Measurements from ENCODE around the gene ACOT11.

The ACOT11 gene

DNA sequence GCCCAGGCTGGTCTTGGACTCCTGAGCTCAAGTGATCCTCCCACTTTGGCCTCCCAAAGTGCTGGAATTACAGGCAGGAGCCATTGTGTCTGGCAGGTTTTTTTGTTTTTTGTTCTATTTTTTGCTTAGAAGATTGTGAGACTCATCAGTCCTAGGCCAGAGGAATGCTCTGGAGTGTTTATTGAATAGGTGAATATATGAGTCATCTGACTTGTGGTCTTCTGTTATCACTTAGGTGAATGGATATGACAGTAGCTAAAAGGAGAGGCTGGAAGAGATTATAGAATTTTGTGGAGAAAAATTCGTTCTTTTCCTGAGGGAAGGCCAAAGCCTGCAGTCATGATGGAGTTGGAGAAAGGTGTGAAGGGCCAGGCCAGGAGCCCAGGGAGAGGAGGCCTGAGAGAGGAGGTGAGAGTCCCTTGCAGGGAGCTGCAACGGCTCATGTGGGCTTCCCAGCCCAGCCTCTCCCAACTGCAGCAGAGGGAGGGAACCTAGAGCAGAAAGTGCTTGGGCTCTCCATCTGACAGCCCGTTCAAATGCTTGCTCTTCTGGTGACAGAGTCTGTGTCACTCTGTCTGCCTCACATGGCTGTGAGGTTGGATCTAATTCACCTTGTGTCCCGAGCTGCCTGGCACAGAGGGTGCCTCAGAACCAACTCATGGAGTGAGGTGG lies 31.6 kb upstream of the ACOT11 start:
- Histone ChIP-seq H3K4me1 (ENCODE audit: control insufficient read depth, insufficient read depth, low read length) (no peaks in the 10 kb centered on the region), H3K36me3 (ENCODE audit: control insufficient read depth in 2 of 2, insufficient read depth in 1 of 2, low read length in 2 of 2) (no peaks in the 10 kb centered on the region), H3K9me3 (ENCODE audit: control insufficient read depth, insufficient read depth, low read depth, low read length) (no peaks in the 10 kb centered on the region), H3K27ac (ENCODE audit: extremely low read depth, low read depth, low read length) (no peak overlapping the region), H3K4me3 (ENCODE audit: low read depth, low read length) (no peak overlapping the region)
- POLR2A ChIA-PET: no interaction called here
- CTCF ChIA-PET: interaction anchor here (0.7 to 1.3 kb wide), 2 partner anchors 17 to 435 kb away, joined by 3 read pairs; no protein-coding TSS in a partner anchor
- TF ChIP-seq ZNF341 (tag by site-specific recombination; IDR thresholded peaks at IDR 0.05; ENCODE audit: low read depth) (peak; percentile 33; the same call in 1 of the 2 replicates), ZFP37 (tag by site-specific recombination; IDR thresholded peaks at IDR 0.05) (no peak)

DNA sequence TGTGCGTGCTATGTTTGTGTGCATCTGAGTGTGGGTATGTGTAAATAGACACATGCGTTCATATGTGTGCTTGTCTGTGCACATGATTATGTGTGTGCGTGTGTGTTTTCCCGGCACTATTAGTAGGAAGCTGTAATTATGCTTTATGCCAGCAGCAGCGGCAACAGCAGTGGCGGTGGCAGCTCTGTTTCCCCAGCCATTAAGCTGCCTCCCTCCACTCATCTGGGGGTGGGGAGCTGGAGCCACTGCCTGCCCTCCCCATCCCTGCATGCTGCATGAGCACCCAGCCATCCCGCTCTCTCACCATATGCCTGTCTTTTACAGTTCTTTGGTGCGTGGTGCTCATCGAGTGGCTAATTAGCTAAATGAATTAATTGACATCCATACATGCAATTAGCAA lies 30.5 kb upstream of the ACOT11 start:
- H3K4me1 ChIP-seq (ENCODE audit: control insufficient read depth, insufficient read depth, low read length): no peaks in the 10 kb centered on the region
- H3K9me3 ChIP-seq (ENCODE audit: control insufficient read depth, insufficient read depth, low read depth, low read length): no peaks in the 10 kb centered on the region
- TF ChIP-seq ZSCAN30 (tag by site-specific recombination; IDR thresholded peaks at IDR 0.05) (no peak), HOXA7 (CRISPR knock-in tag; IDR thresholded peaks at IDR 0.05; ENCODE audit: borderline replicate concordance) (no peak), ZIC2 (tag by site-specific recombination; IDR thresholded peaks at IDR 0.05) (no peak), ZEB2 (tag by site-specific recombination; IDR thresholded peaks at IDR 0.05) (no peak), ZNF311 (tag by site-specific recombination; IDR thresholded peaks at IDR 0.05; ENCODE audit: borderline replicate concordance) (no peak), ZNF239 (tag by site-specific recombination; IDR thresholded peaks at IDR 0.05) (no peak), ZNF670 (tag by site-specific recombination; IDR thresholded peaks at IDR 0.05; ENCODE audit: low read depth) (no peak), ZNF76 (tag by site-specific recombination; IDR thresholded peaks at IDR 0.05; ENCODE audit: borderline replicate concordance, low read depth) (no peak), ZBTB8A (tag by site-specific recombination; IDR thresholded peaks at IDR 0.05) (no peak), ZBTB7A (tag by site-specific recombination; IDR thresholded peaks at IDR 0.05; ENCODE audit: low read depth) (no peak), HOXC10 (CRISPR knock-in tag; IDR thresholded peaks at IDR 0.05) (no peak), GLI2 (tag by site-specific recombination; IDR thresholded peaks at IDR 0.05; ENCODE audit: borderline replicate concordance, low read depth) (no peak), RBAK (tag by site-specific recombination; IDR thresholded peaks at IDR 0.05) (no peak), YY1 (tag by site-specific recombination; IDR thresholded peaks at IDR 0.05) (no peak), ZNF121 (tag by site-specific recombination; IDR thresholded peaks at IDR 0.05) (no peak), ZNF133 (tag by site-specific recombination; IDR thresholded peaks at IDR 0.05) (no peak), REPIN1 (tag by site-specific recombination; IDR thresholded peaks at IDR 0.05; ENCODE audit: low read depth) (no peak), ZNF423 (tag by site-specific recombination; IDR thresholded peaks at IDR 0.05) (no peak)
- TF ChIP-seq, protein P1, sequence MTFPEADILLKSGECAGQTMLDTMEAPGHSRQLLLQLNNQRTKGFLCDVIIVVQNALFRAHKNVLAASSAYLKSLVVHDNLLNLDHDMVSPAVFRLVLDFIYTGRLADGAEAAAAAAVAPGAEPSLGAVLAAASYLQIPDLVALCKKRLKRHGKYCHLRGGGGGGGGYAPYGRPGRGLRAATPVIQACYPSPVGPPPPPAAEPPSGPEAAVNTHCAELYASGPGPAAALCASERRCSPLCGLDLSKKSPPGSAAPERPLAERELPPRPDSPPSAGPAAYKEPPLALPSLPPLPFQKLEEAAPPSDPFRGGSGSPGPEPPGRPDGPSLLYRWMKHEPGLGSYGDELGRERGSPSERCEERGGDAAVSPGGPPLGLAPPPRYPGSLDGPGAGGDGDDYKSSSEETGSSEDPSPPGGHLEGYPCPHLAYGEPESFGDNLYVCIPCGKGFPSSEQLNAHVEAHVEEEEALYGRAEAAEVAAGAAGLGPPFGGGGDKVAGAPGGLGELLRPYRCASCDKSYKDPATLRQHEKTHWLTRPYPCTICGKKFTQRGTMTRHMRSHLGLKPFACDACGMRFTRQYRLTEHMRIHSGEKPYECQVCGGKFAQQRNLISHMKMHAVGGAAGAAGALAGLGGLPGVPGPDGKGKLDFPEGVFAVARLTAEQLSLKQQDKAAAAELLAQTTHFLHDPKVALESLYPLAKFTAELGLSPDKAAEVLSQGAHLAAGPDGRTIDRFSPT (tag by site-specific recombination; IDR thresholded peaks at IDR 0.05): no peak
- TF ChIP-seq, protein P2, sequence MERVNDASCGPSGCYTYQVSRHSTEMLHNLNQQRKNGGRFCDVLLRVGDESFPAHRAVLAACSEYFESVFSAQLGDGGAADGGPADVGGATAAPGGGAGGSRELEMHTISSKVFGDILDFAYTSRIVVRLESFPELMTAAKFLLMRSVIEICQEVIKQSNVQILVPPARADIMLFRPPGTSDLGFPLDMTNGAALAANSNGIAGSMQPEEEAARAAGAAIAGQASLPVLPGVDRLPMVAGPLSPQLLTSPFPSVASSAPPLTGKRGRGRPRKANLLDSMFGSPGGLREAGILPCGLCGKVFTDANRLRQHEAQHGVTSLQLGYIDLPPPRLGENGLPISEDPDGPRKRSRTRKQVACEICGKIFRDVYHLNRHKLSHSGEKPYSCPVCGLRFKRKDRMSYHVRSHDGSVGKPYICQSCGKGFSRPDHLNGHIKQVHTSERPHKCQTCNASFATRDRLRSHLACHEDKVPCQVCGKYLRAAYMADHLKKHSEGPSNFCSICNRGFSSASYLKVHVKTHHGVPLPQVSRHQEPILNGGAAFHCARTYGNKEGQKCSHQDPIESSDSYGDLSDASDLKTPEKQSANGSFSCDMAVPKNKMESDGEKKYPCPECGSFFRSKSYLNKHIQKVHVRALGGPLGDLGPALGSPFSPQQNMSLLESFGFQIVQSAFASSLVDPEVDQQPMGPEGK (tag by site-specific recombination; IDR thresholded peaks at IDR 0.05): no peak
- POLR2A ChIA-PET: interaction anchor here (0.8 kb wide), 1 partner anchor 8 kb away, joined by 3 read pairs; no protein-coding TSS in a partner anchor
- no peaks in the 10 kb centered on the region for H3K36me3 ChIP-seq (ENCODE audit: control insufficient read depth in 2 of 2, insufficient read depth in 1 of 2, low read length in 2 of 2)
- no peak overlapping the region for H3K4me3 ChIP-seq (ENCODE audit: low read depth, low read length)
- no peak overlapping the region for H3K27ac ChIP-seq (ENCODE audit: extremely low read depth, low read depth, low read length)
- CTCF ChIA-PET: interaction anchor here (0.7 kb wide), 2 partner anchors 18 to 259 kb away, joined by 3 read pairs; no protein-coding TSS in a partner anchor
